Kidney epithelial cell (primary cell): ENCODE measurements around the gene SIVA1. TPM values are rescaled to one million over a fixed set of nuclear protein-coding genes. Genes with fewer than 3 reads are reported as not detected.

ENCODE experiments used
- DNase-seq: peaks from one replicate; pipeline ENCODE4 v3.0.0-alpha.2; 2010; ENCODE audit warnings: low read depth
- H3K27me3 ChIP-seq: 2 replicates; pipeline ENCODE4 v1.6.0; 2011; ENCODE audit warnings: low read length; ENCODE audit not compliant: control insufficient read depth, insufficient read depth
- H3K36me3 ChIP-seq: 2 replicates; pipeline ENCODE4 v1.5.1; 2011; ENCODE audit warnings: low read length; ENCODE audit not compliant: control insufficient read depth, insufficient read depth
- H3K4me3 ChIP-seq: 2 replicates; pipeline ENCODE4 v1.5.1; 2011; ENCODE audit warnings: low read depth, mild to moderate bottlenecking, control low read depth, low read length
- total RNA-seq: library from RNA; depleted of rRNA; stranded (reverse); fragments of >200 nt; gene quantifications from 2 replicates; pipeline ENCODE4 v1.2.3, GENCODE V29; 2015
- TF ChIP-seq, protein P1 (sequence below): IDR thresholded peaks from 2 replicates; pipeline ENCODE4 v1.5.1; 2011; ENCODE audit warnings: mild to moderate bottlenecking, moderate library complexity, low read length, control low read depth, inconsistent platforms; ENCODE audit not compliant: insufficient read depth, poor library complexity, severe bottlenecking

The SIVA1 gene
- total RNA-seq, 1 donor from 2014 or later = 222 TPM

DNA sequence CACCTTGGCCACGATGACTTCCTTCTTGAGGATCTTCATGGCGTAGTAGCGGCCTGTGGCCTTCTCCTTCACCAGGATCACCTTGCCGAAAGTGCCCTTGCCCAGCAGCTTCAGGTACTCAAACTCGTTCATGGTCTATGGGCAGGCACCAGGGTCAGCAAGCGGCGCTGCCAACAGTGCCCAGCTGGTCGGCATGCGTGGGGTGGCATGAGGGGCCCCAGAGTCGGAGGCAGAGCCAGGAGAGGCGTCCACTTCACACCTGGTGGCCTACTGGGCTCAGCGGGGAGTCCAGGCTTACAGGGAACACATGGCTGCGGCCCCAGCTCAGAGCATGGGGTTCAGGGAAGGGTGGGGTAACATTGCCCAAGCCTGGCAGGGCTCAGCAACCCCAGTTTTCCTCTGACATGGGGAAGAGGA lies 22.1 kb downstream of the SIVA1 start:
- Histone ChIP-seq H3K36me3 (peaks cover 5% of the 10 kb centered on the region), H3K4me3 (no peak overlapping the region), H3K27me3 (no peaks in the 10 kb centered on the region)
- TF ChIP-seq, protein P1, sequence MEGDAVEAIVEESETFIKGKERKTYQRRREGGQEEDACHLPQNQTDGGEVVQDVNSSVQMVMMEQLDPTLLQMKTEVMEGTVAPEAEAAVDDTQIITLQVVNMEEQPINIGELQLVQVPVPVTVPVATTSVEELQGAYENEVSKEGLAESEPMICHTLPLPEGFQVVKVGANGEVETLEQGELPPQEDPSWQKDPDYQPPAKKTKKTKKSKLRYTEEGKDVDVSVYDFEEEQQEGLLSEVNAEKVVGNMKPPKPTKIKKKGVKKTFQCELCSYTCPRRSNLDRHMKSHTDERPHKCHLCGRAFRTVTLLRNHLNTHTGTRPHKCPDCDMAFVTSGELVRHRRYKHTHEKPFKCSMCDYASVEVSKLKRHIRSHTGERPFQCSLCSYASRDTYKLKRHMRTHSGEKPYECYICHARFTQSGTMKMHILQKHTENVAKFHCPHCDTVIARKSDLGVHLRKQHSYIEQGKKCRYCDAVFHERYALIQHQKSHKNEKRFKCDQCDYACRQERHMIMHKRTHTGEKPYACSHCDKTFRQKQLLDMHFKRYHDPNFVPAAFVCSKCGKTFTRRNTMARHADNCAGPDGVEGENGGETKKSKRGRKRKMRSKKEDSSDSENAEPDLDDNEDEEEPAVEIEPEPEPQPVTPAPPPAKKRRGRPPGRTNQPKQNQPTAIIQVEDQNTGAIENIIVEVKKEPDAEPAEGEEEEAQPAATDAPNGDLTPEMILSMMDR = no peak
- no peak for DNase-seq

DNA sequence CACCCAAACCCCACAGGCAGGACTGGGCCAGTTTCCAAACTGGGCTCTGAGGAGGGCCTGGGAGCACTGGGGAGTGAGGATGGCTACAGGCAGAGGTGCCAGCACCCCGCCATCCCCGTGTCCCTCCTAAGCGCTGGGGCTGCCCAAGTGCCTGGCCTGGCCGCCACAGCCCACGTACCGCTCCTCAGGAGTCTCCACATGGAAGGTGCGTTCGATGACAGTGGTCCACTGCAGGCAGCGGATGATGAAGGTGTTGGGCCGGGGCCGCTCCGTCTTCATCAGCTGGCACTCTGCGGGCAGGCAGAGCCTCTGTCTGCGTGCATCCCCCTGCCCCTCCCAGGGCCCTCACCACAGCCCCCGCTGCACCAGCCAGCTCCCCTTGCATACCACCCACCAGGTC lies 23.5 kb downstream of the SIVA1 start:
- DNase-seq = no peak
- no peaks in the 10 kb centered on the region for H3K27me3 ChIP-seq
- no peak overlapping the region for H3K4me3 ChIP-seq
- H3K36me3 ChIP-seq = peaks cover 3% of the 10 kb centered on the region
- TF ChIP-seq, protein P1 = no peak

DNA sequence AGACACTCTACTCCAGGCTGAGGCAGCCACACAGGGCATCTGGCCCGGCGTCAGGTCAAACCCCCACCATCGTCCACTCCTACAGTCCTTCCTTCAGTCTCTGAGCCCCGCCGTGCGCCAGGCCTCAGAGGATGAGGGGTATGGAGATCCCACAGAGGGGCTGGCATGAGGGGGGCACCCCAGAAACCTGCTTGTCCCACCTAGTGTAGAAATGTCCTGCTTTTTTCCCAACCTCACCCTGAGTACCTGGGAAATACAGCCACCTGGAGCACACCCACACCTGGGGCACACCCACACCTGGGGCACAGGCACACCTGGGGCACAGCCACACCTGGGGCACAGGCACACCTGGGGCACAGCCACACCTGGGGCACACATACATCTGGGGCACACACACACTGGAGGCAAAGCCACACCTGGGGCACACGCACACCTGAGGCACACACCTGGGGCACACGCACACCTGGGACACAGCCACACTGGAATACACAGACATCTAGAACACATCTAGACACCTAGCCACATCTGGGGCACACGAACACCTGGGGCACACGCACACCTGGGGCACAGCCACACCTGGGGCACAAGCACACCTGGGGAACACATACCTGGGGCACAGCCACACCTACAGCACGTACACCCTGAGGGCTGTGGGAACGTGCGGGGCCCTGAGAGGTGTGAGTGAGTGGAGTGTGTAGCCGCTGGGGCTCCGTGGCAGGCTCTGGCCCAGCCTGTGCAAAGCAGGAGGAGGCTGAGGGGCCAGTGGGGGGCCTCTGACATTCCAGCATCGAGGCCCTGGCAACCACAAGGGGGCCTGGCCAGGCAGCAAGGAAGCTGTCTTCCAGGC lies 24.2 kb downstream of the SIVA1 start:
- DNase-seq = no peak
- Histone ChIP-seq H3K27me3 (no peaks in the 10 kb centered on the region), H3K36me3 (peaks cover 1% of the 10 kb centered on the region), H3K4me3 (no peak overlapping the region)
- TF ChIP-seq, protein P1 = no peak

DNA sequence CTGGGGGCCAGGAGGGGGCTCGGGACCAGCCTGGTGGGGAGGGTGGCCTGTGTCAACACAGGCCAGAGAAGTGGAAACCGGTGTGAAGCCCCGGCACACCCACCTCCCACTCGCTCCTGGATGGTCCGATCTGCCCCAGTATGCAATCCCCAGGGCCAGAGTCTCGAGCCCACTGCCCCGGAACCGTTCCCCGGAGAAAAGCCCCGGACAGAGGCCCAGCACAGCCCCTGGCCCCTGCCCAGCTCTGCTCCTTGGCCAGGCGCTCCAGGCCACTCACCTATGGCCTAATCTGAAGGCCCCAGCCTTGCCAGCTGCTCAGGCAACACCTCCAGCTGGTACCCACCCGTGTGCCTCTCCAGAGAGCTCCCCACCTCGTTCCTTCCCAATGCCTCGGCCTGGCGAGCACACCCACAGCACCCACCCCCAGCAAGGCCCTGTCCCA lies 24.9 kb downstream of the SIVA1 start:
- TF ChIP-seq, protein P1 = no peak
- no peaks in the 10 kb centered on the region for H3K27me3 ChIP-seq
- peaks cover 1% of the 10 kb centered on the region for H3K36me3 ChIP-seq
- no peak for DNase-seq
- H3K4me3 ChIP-seq = no peak overlapping the region

DNA sequence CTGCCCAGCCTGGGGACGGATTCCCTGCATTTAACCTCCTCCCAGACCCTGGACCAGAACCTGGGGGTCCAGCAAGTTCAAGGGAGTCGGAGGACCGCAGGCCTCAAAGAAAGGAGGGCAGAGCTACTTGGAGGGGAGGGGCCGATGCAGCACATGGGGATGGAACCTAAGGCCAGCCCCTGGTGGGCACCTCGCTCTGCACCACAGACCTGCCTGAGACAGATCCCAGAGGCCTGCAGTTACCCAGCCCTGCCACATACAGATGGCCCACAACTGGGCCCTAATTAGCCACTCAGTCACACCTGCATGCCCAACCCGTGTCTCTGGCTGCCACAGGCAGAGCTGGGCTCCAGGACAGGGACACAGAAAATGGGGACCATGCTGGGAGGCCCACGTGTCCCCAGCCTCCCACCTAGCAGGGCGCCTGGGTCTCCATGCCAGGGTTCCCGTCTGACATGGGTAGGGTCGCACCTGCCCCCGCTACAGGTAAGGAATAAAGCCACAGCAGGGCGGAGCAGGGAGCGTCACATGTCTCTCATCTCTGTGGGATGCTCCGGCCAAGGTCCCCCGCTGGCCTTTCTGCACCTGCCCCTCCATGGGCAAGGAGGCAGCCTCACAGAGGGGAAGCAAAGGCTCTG lies 25.9 kb downstream of the SIVA1 start:
- TF ChIP-seq, protein P1 = no peak
- H3K36me3 ChIP-seq = peaks cover 1% of the 10 kb centered on the region

More for the DNA sequence above, 25.9 kb downstream of the SIVA1 start:
- Histone ChIP-seq H3K4me3 (no peak overlapping the region), H3K27me3 (no peaks in the 10 kb centered on the region)
- no peak for DNase-seq
